ENCODE results near the gene SCRN2.

SCRN2 gene

GRCh38 chr17:47818002-47818695, 22.9 kb downstream of the SCRN2 start:
- H3K27ac ChIP-seq = no peak overlapping the region
- TF ChIP-seq CTCF (conservative IDR thresholded peaks at IDR 0.05) = no peak

- H3K27ac ChIP-seq = no peak overlapping the region
- no peak for TF ChIP-seq CTCF (conservative IDR thresholded peaks at IDR 0.05)
These were observed 24.1 kb downstream of the SCRN2 start for GRCh38 chr17:47816947-47817346.

GRCh38 chr17:47816111-47816735, 24.9 kb downstream of the SCRN2 start:
- H3K27ac ChIP-seq = no peak overlapping the region
- no peak for TF ChIP-seq CTCF (conservative IDR thresholded peaks at IDR 0.05)

GRCh38 chr17:47815106-47815918, 25.8 kb downstream of the SCRN2 start:
- no peak overlapping the region for H3K27ac ChIP-seq

GRCh38 chr17:47813512-47814031, 27.5 kb downstream of the SCRN2 start:
- no peak overlapping the region for H3K27ac ChIP-seq
- no peak for TF ChIP-seq CTCF (conservative IDR thresholded peaks at IDR 0.05)

More at GRCh38 chr17:47815106-47815918, 25.8 kb downstream of the SCRN2 start:
- TF ChIP-seq CTCF (conservative IDR thresholded peaks at IDR 0.05) = no peak

GRCh38 chr17:47813077-47813476, 28.0 kb downstream of the SCRN2 start:
- TF ChIP-seq CTCF (conservative IDR thresholded peaks at IDR 0.05) = no peak
- H3K27ac ChIP-seq = no peak overlapping the region
